Adrenal gland (tissue), 12 donors: ENCODE measurements around the gene RNU6-8. TPM values are rescaled to one million over a fixed set of nuclear protein-coding genes. Genes with fewer than 3 reads are reported as not detected.

Source experiments
- DNase-seq, 7 donors: peaks; one replicate each; pipeline ENCODE4 v3.0.0-alpha.2; 2019 to 2020
- H3K27ac ChIP-seq, 5 donors: fragments of 200-600 bp; sonication (generic) in 4 of 5; 1 replicate in 3 of 5; 2 replicates in 2 of 5; pipeline versions ENCODE4 v1.5.1 to v1.8.0; 2016 to 2020; ENCODE audit warnings: mild to moderate bottlenecking in 1 of 5
- H3K27me3 ChIP-seq: fragments of 200-600 bp; 2 replicates; pipeline ENCODE4 v1.8.0; 2021
- H3K36me3 ChIP-seq, 2 donors: fragments of 200-600 bp; replicated peaks in 1 of 2; 1 replicate in 1 of 2; 2 replicates in 1 of 2; pipeline versions ENCODE4 v1.5.1 to v1.8.0; 2018 to 2022
- H3K4me1 ChIP-seq, 2 donors: fragments of 200-600 bp; replicated peaks in 1 of 2; 1 replicate in 1 of 2; 2 replicates in 1 of 2; pipeline versions ENCODE4 v1.5.1 to v1.8.0; 2018 to 2021
- H3K4me3 ChIP-seq, 4 donors: fragments of 200-600 bp; sonication (generic) in 3 of 4; one replicate each; pipeline ENCODE4 v1.5.1; 2016 to 2018
- H3K9me3 ChIP-seq, 3 donors: fragments of 200-600 bp; sonication (generic) in 1 of 3; replicated peaks in 1 of 3; 1 replicate in 2 of 3; 2 replicates in 1 of 3; pipeline versions ENCODE4 v1.5.1 to v1.8.0; 2016 to 2021
- CTCF ChIP-seq, 6 experiments: fragments of 450-650 bp in 4 of 6; fragments of 200-600 bp in 2 of 6; sonication (generic) in 1 of 6; IDR thresholded peaks; 1 replicate in 5 of 6; 2 replicates in 1 of 6; pipeline versions ENCODE4 v1.5.1 to v1.8.0; 2016 to 2021; ENCODE audit warnings: antibody characterized with exemption in 6 of 6, mild to moderate bottlenecking in 2 of 6, moderate library complexity in 1 of 6
- POLR2A ChIP-seq, 2 donors: fragments of 450-650 bp; IDR thresholded peaks; one replicate each; pipeline ENCODE4 v1.6.1; 2017; ENCODE audit warnings: antibody characterized with exemption in 2 of 2, mild to moderate bottlenecking in 2 of 2, moderate library complexity in 1 of 2
- WGBS, 4 donors: extraction: QIAGEN DNeasy Blood & Tissue Kit in 2 of 4; methylation state at CpG; one replicate each; pipeline versions ENCODE4 v1.1.5 to v1.1.7; 2013 to 2017; 5-methylcytosine and 5-hydroxymethylcytosine counted together
- intact Hi-C, 2 donors: fragments of 100-400 bp; cut with DNase I; formaldehyde crosslinking; loops; one replicate each; pipeline versions ENCODE4 v1.14.1 to v1.15.0; 2022 to 2023
- polyA plus RNA-seq, 3 donors: library from polyadenylated mRNA; stranded (reverse); fragments of 200-250 nt in 2 of 3; fragments of 350-450 nt in 1 of 3; fragmentation: Illumina TruSeq in 1 of 3; extraction: RNeasy Lipid Tissue Mini Kit (QIAGEN cat#74804) in 1 of 3; gene quantifications; one replicate each; pipeline ENCODE4 v1.2.3, GENCODE V29; 2013 to 2014
- total RNA-seq, 9 donors: library from RNA; depleted of rRNA in 4 of 9; stranded (reverse); fragments of >200 nt in 4 of 9; fragments of 120-200 nt in 1 of 9; fragmentation: NEBNext Ultra II Directional in 1 of 9; extraction: Animal tissue kit (Norgen Biotek cat#: 25700) in 1 of 9; gene quantifications; one replicate each; pipeline versions ENCODE4 v1.1.0 to v1.2.4, GENCODE V29; 2013 to 2023
- donor health status: healthy with polysubstance abuse.
- donor health status: Bipolar disorder and iron deficiency.
- donor health status: DM: yes; HTN: yes; CAD: no.
- donor health status: DM: no; HTN: no; CAD: no.
- donor health status: DM: no; HTN: no; CAD: no.
- donor health status: DM: yes; HTN: yes; CAD: no.

The RNU6-8 gene
- total and polyA plus RNA-seq, 12 donors, result not detected

GRCh38 chr14:32244404-32244803 lies 41.3 kb upstream of the RNU6-8 start:
- Histone ChIP-seq H3K27ac (no peak overlapping the region), H3K9me3 (no peaks in the 10 kb centered on the region), H3K4me1 (no peaks in the 10 kb centered on the region), H3K27me3 (no peaks in the 10 kb centered on the region), H3K4me3 (no peak overlapping the region), H3K36me3 (no peaks in the 10 kb centered on the region)
- TF ChIP-seq POLR2A (IDR thresholded peaks at IDR 0.05), result no peak
- peak in 1 of 6 experiments; percentile 8 for TF ChIP-seq CTCF (IDR thresholded peaks at IDR 0.05)
- no peak for DNase-seq
- intact Hi-C loops, result loop anchor here in 1 of 2 donors (10.0 kb wide), 1 partner anchor 310 kb away; no protein-coding TSS in a partner anchor

GRCh38 chr14:32233260-32233659 lies 30.2 kb upstream of the RNU6-8 start:
- no peaks in the 10 kb centered on the region for H3K9me3 ChIP-seq
- no peaks in the 10 kb centered on the region for H3K27me3 ChIP-seq
- no peaks in the 10 kb centered on the region for H3K36me3 ChIP-seq
- no peak overlapping the region for H3K27ac ChIP-seq
- TF ChIP-seq CTCF (IDR thresholded peaks at IDR 0.05) (no peak), POLR2A (IDR thresholded peaks at IDR 0.05) (no peak)
- WGBS, 4 donors, result 65 to 81% (median 71%) methylated on average over 1 of the region's 1 CpG
- intact Hi-C loops, result no loop called here
- peaks cover 7 to 16% of the 10 kb centered on the region in 2 donors for H3K4me1 ChIP-seq
- DNase-seq, result no peak
- no peak overlapping the region for H3K4me3 ChIP-seq

GRCh38 chr14:32232481-32232880 lies 29.4 kb upstream of the RNU6-8 start:
- Histone ChIP-seq H3K27me3 (no peaks in the 10 kb centered on the region), H3K36me3 (no peaks in the 10 kb centered on the region), H3K4me1 (peaks cover 7 to 16% of the 10 kb centered on the region in 2 donors), H3K27ac (no peak overlapping the region), H3K9me3 (no peaks in the 10 kb centered on the region), H3K4me3 (no peak overlapping the region)
- intact Hi-C loops, result no loop called here
- no peak for DNase-seq
- 92 to 100% (median 99%) methylated on average over 1 of the region's 1 CpG for WGBS, 4 donors
- TF ChIP-seq CTCF (IDR thresholded peaks at IDR 0.05) (no peak), POLR2A (IDR thresholded peaks at IDR 0.05) (no peak)

- Histone ChIP-seq H3K27ac (peak overlapping the region in 4 of 5 donors; percentile 19 to 84 (median 59)), H3K9me3 (no peaks in the 10 kb centered on the region), H3K36me3 (no peaks in the 10 kb centered on the region), H3K4me3 (no peak overlapping the region), H3K4me1 (peaks cover 7 to 17% of the 10 kb centered on the region in 2 donors), H3K27me3 (no peaks in the 10 kb centered on the region)
- intact Hi-C loops, result no loop called here
- WGBS, 4 donors, result 81 to 89% (median 87%) methylated on average over 2 of the region's 2 CpGs
- peak in 1 of 7 donors; percentile 5 for DNase-seq
- TF ChIP-seq CTCF (IDR thresholded peaks at IDR 0.05) (no peak), POLR2A (IDR thresholded peaks at IDR 0.05) (no peak)
These were observed 27.7 kb upstream of the RNU6-8 start for GRCh38 chr14:32230695-32231280.
